Trophoblast cell (in vitro differentiated cells and primary cell): ENCODE results near the gene TCIRG1.

Source experiments
- DNase-seq, 2 donors: peaks; one replicate each; pipeline ENCODE4 v3.0.0-alpha.2; 2016
- H2AFZ ChIP-seq: 2 replicates; pipeline ENCODE4 v1.6.1; 2013; ENCODE audit warnings: low read length, moderate library complexity, mild to moderate bottlenecking; ENCODE audit not compliant: insufficient read depth, poor library complexity
- H2AK5ac ChIP-seq: 2 replicates; pipeline ENCODE4 v1.6.1; 2013; ENCODE audit warnings: mild to moderate bottlenecking, low read length
- H2BK120ac ChIP-seq: 2 replicates; pipeline ENCODE4 v1.6.1; 2013; ENCODE audit warnings: low read length, mild to moderate bottlenecking, moderate library complexity; ENCODE audit not compliant: insufficient read depth, poor library complexity
- H2BK12ac ChIP-seq: 2 replicates; pipeline ENCODE4 v1.6.1; 2013; ENCODE audit warnings: mild to moderate bottlenecking, low read length, moderate library complexity
- H2BK5ac ChIP-seq: 2 replicates; pipeline ENCODE4 v1.6.1; 2013; ENCODE audit warnings: low read length, low read depth, moderate library complexity, mild to moderate bottlenecking; ENCODE audit not compliant: poor library complexity
- H3K14ac ChIP-seq: 2 replicates; pipeline ENCODE4 v1.6.1; 2013; ENCODE audit warnings: mild to moderate bottlenecking, low read length
- H3K18ac ChIP-seq: 2 replicates; pipeline ENCODE4 v1.6.1; 2013; ENCODE audit warnings: mild to moderate bottlenecking, low read length
- H3K23ac ChIP-seq: 2 replicates; pipeline ENCODE4 v1.6.1; 2013; ENCODE audit warnings: low read length
- H3K27ac ChIP-seq: 2 replicates; pipeline ENCODE4 v1.5.1; 2013; ENCODE audit warnings: low read depth, mild to moderate bottlenecking, inconsistent platforms, low read length, moderate library complexity
- H3K27me3 ChIP-seq: 2 replicates; pipeline ENCODE4 v1.6.1; 2013; ENCODE audit warnings: inconsistent platforms, mild to moderate bottlenecking, low read length, moderate library complexity; ENCODE audit not compliant: insufficient read depth
- H3K36me3 ChIP-seq, 2 experiments: 1 replicate in 1 of 2; 2 replicates in 1 of 2; pipeline ENCODE4 v1.6.1; 2013; ENCODE audit warnings: low read length in 2 of 2, mild to moderate bottlenecking in 2 of 2, moderate library complexity in 1 of 2; ENCODE audit not compliant: insufficient read depth in 2 of 2, control insufficient read depth in 1 of 2
- H3K4ac ChIP-seq: 2 replicates; pipeline ENCODE4 v1.6.1; 2013; ENCODE audit warnings: low read depth, mild to moderate bottlenecking, low read length, moderate library complexity
- H3K4me1 ChIP-seq, 2 experiments: 1 replicate in 1 of 2; 2 replicates in 1 of 2; pipeline ENCODE4 v1.6.1; 2013; ENCODE audit warnings: low read length in 2 of 2, mild to moderate bottlenecking in 2 of 2, moderate library complexity in 1 of 2; ENCODE audit not compliant: insufficient read depth in 2 of 2, control insufficient read depth in 1 of 2
- H3K4me2 ChIP-seq: 2 replicates; pipeline ENCODE4 v1.6.1; 2013; ENCODE audit warnings: inconsistent platforms, mild to moderate bottlenecking, low read length, moderate library complexity
- H3K4me3 ChIP-seq: 2 replicates; pipeline ENCODE4 v1.5.1; 2013; ENCODE audit warnings: mild to moderate bottlenecking, low read depth, low read length, inconsistent platforms
- H3K79me1 ChIP-seq: one replicate; pipeline ENCODE4 v1.6.1; 2013; ENCODE audit warnings: low read length
- H3K79me2 ChIP-seq: 2 replicates; pipeline ENCODE4 v1.6.1; 2013; ENCODE audit warnings: low read length, mild to moderate bottlenecking; ENCODE audit not compliant: control insufficient read depth, insufficient read depth, poor library complexity
- H3K9ac ChIP-seq: 2 replicates; pipeline ENCODE4 v1.6.1; 2013; ENCODE audit warnings: mild to moderate bottlenecking, low read length
- H3K9me3 ChIP-seq: 2 replicates; pipeline ENCODE4 v1.6.1; 2013; ENCODE audit warnings: low read depth, mild to moderate bottlenecking, control low read depth, inconsistent platforms, low read length; ENCODE audit not compliant: insufficient read depth
- H4K12ac ChIP-seq: 2 replicates; pipeline ENCODE4 v1.6.1; 2013; ENCODE audit warnings: low read depth, mild to moderate bottlenecking, low read length, moderate library complexity
- H4K8ac ChIP-seq: 2 replicates; pipeline ENCODE4 v1.6.1; 2013; ENCODE audit warnings: low read depth, mild to moderate bottlenecking, low read length, moderate library complexity
- H4K91ac ChIP-seq: one replicate; pipeline ENCODE4 v1.6.1; 2013; ENCODE audit warnings: low read depth, mild to moderate bottlenecking, low read length, moderate library complexity
- WGBS: extraction: QIAGEN DNeasy Blood & Tissue Kit; methylation state at CpG from one replicate; pipeline ENCODE4 v1.1.7; 2013; ENCODE audit warnings: missing lambda C conversion rate; ENCODE audit not compliant: insufficient read length, insufficient coverage; ENCODE audit errors: extremely low coverage; 5-methylcytosine and 5-hydroxymethylcytosine counted together

Gene TCIRG1

GRCh38 chr11:68011051-68011943, 27.5 kb upstream of the TCIRG1 start:
- H3K18ac ChIP-seq = no peak overlapping the region
- peak overlapping the region; percentile 95 for H2BK12ac ChIP-seq
- H3K4ac ChIP-seq = no peak overlapping the region
- H2AK5ac ChIP-seq = peak overlapping the region; percentile 88
- peaks cover 1% of the 10 kb centered on the region for H3K9me3 ChIP-seq
- H3K23ac ChIP-seq = no peak overlapping the region
- H2AFZ ChIP-seq = no peak overlapping the region
- DNase-seq = no peak
- H3K36me3 ChIP-seq = no peaks in the 10 kb centered on the region
- no peak overlapping the region for H3K27ac ChIP-seq
- peaks cover 27% of the 10 kb centered on the region for H3K79me1 ChIP-seq
- peaks cover 5% of the 10 kb centered on the region for H3K79me2 ChIP-seq
- no peaks in the 10 kb centered on the region for H3K27me3 ChIP-seq
- no peak overlapping the region for H3K4me2 ChIP-seq
- no peak overlapping the region for H2BK5ac ChIP-seq
- H4K91ac ChIP-seq = peak overlapping the region; percentile 90
- H3K4me3 ChIP-seq = no peak overlapping the region
- H4K12ac ChIP-seq = no peak overlapping the region
- peaks cover 27 to 32% of the 10 kb centered on the region in 2 experiments for H3K4me1 ChIP-seq
- no peak overlapping the region for H4K8ac ChIP-seq
- peak overlapping the region; percentile 95 for H2BK120ac ChIP-seq
- peak overlapping the region; percentile 91 for H3K14ac ChIP-seq
- no CpG with 5 or more reads among the region's 16 CpGs for WGBS
- H3K9ac ChIP-seq = no peak overlapping the region

GRCh38 chr11:68012044-68012842, 26.6 kb upstream of the TCIRG1 start:
- Histone ChIP-seq H4K91ac (peak overlapping the region; percentile 90), H3K79me2 (peaks cover 5% of the 10 kb centered on the region), H3K4me1 (peaks cover 34 to 41% of the 10 kb centered on the region in 2 experiments), H3K27me3 (no peaks in the 10 kb centered on the region), H4K8ac (peak overlapping the region; percentile 75), H3K36me3 (no peaks in the 10 kb centered on the region), H3K4me3 (no peak overlapping the region), H3K9ac (no peak overlapping the region), H2BK12ac (peak overlapping the region; percentile 95), H3K9me3 (peaks cover 1% of the 10 kb centered on the region), H2AK5ac (peak overlapping the region; percentile 88), H3K23ac (no peak overlapping the region), H2BK5ac (peak overlapping the region; percentile 82), H3K79me1 (peaks cover 30% of the 10 kb centered on the region), H3K27ac (no peak overlapping the region), H4K12ac (no peak overlapping the region), H2AFZ (no peak overlapping the region), H2BK120ac (peak overlapping the region; percentile 95), H3K18ac (peak overlapping the region; percentile 8), H3K4ac (peak overlapping the region; percentile 56), H3K4me2 (no peak overlapping the region), H3K14ac (peak overlapping the region; percentile 91)
- WGBS = no CpG with 5 or more reads among the region's 17 CpGs
- DNase-seq = no peak

GRCh38 chr11:68012843-68013610, 25.8 kb upstream of the TCIRG1 start:
- Histone ChIP-seq H3K27me3 (no peaks in the 10 kb centered on the region), H4K8ac (peak overlapping the region; percentile 75), H3K4me1 (peaks cover 37 to 45% of the 10 kb centered on the region in 2 experiments), H3K79me2 (peaks cover 5% of the 10 kb centered on the region), H3K4ac (peak overlapping the region; percentile 56), H3K4me2 (peak overlapping the region; percentile 42), H4K12ac (peak overlapping the region; percentile 55), H3K23ac (no peak overlapping the region), H3K18ac (peak overlapping the region; percentile 8), H3K9ac (no peak overlapping the region), H2BK12ac (peak overlapping the region; percentile 98), H3K27ac (peak overlapping the region; percentile 77), H3K14ac (peak overlapping the region; percentile 91), H2AFZ (peak overlapping the region; percentile 56), H3K79me1 (peaks cover 33% of the 10 kb centered on the region), H3K4me3 (no peak overlapping the region), H3K9me3 (peaks cover under 1% of the 10 kb centered on the region), H2AK5ac (peak overlapping the region; percentile 90), H2BK120ac (peak overlapping the region; percentile 95), H3K36me3 (no peaks in the 10 kb centered on the region), H4K91ac (peak overlapping the region; percentile 90), H2BK5ac (peak overlapping the region; percentile 82)
- no CpG with 5 or more reads among the region's 16 CpGs for WGBS
- peak; percentile 86 to 94 for DNase-seq
